ENCODE data around the gene ASAH2. TPM values are rescaled to one million over a fixed set of nuclear protein-coding genes. Genes with fewer than 3 reads are reported as not detected.

ASAH2 gene
- total RNA-seq, 1 experiment from 2014 or later, result 10.7 TPM

DNA sequence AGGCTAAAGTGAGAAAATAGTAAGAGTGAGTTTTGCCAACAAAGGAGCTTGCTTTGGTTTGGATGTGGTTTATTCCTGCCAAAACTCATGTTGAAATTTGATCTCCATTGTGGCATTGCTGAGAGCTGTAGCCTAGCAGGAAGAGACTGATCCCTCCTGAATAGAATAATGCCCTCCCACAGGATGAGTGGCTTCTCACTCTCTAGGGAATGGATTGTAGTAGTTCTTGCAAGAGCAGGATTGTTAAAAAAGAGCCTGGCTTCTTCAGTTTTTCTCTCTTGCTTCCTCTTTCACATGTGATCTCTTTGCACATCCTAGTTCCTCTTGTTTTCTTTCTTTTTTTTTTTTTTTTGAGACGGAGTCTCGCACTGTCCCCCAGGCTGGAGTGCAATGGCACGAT is 34.4 kb downstream of the ASAH2 start (continued):
- no peak for TF ChIP-seq POLR2AphosphoS5 (IDR thresholded peaks at IDR 0.05; ENCODE audit: low read depth, low read length)
- TF ChIP-seq CEBPB (IDR thresholded peaks at IDR 0.05; ENCODE audit: low read depth), result no peak
- TF ChIP-seq YY1 (IDR thresholded peaks at IDR 0.05; ENCODE audit: extremely low read depth, insufficient replicate concordance, low read depth, low read length), result no peak
- TF ChIP-seq CTCF (IDR thresholded peaks at IDR 0.05 in 2 of 3, conservative IDR thresholded peaks at IDR 0.05 in 1 of 3; ENCODE audit: borderline replicate concordance in 1 of 3, insufficient read depth in 1 of 3, low read depth in 2 of 3, low read length in 2 of 3), result no peak
- no peak for TF ChIP-seq TCF7L2 (IDR thresholded peaks at IDR 0.05; ENCODE audit: borderline replicate concordance, extremely low read depth, insufficient read depth, insufficient read length)
- no peak for TF ChIP-seq ZFX (IDR thresholded peaks at IDR 0.05)
- no peak for TF ChIP-seq JUND (IDR thresholded peaks at IDR 0.05)
- no peak for TF ChIP-seq EGR1 (IDR thresholded peaks at IDR 0.05; ENCODE audit: low read depth)
- no peak for TF ChIP-seq ELF1 (IDR thresholded peaks at IDR 0.05; ENCODE audit: borderline replicate concordance, low read depth)
- no peak for TF ChIP-seq ATF3 (IDR thresholded peaks at IDR 0.05)

DNA sequence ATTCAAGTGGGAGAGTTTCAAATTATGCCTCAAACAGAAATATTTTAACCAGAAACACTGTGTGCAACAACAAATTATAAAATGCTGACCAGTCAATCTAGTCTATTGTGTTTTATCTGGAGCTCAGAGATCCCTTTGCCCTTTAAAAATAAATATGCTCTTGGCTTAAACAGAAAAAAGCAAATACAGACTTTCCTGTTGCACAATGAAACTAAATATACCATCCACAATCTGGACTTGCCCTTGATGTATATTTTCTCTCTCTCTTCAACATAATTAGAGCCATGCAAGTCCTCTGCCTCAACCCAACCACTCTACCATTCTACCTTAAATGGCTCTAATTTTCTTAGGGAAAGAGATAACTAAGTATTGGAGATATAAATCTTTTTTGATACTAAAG is 34.9 kb downstream of the ASAH2 start:
- Histone ChIP-seq H3K4me1 (ENCODE audit: control insufficient read depth in 1 of 2, insufficient read depth in 2 of 2, low read length in 2 of 2) (no peaks in the 10 kb centered on the region), H3K27me3 (ENCODE audit: insufficient read depth, low read length) (no peaks in the 10 kb centered on the region), H3K4me3 (replicated peaks in 1 of 2; ENCODE audit: low read depth in 1 of 2, low read length in 2 of 2) (no peak overlapping the region), H4K20me1 (ENCODE audit: insufficient read depth) (no peaks in the 10 kb centered on the region), H3K9me2 (ENCODE audit: insufficient read depth) (no peaks in the 10 kb centered on the region), H3K79me2 (ENCODE audit: insufficient read depth, low read length) (no peaks in the 10 kb centered on the region), H3K9me3 (ENCODE audit: control insufficient read depth in 1 of 2, insufficient read depth in 1 of 2, low read depth in 1 of 2, low read length in 2 of 2) (no peaks in the 10 kb centered on the region), H2AFZ (ENCODE audit: low read depth, low read length, poor library complexity, severe bottlenecking) (no peak overlapping the region), H3K9ac (ENCODE audit: low read length) (no peak overlapping the region), H3K27ac (ENCODE audit: low read depth, low read length) (no peak overlapping the region), H3K36me3 (ENCODE audit: control insufficient read depth in 1 of 2, insufficient read depth in 2 of 2, low read length in 2 of 2) (no peaks in the 10 kb centered on the region), H3K4me2 (ENCODE audit: low read length) (no peak overlapping the region)
- ATAC-seq (no peak), DNase-seq (ENCODE audit: low read depth, low spot score) (no peak)
- ChIA-PET POLR2A (no interaction called here), RAD21 (ENCODE audit: low non-redundant PET in 1 of 2, low total read pairs in 2 of 2, uncharacterized antibody in 2 of 2, unreplicated experiment in 2 of 2) (no interaction called here), CTCF (no interaction called here)
- intact Hi-C loops (cut with micrococcal nuclease), result no loop called here
- no TSS peak for BruUV-seq (replicated peaks)
- no peak for TF ChIP-seq ZNF274 (IDR thresholded peaks at IDR 0.05; ENCODE audit: low read depth, low read length)
- TF ChIP-seq POLR2A (IDR thresholded peaks at IDR 0.05; ENCODE audit: borderline replicate concordance, extremely low read depth, insufficient read depth, insufficient read length), result no peak
- no peak for TF ChIP-seq POLR2AphosphoS5 (IDR thresholded peaks at IDR 0.05; ENCODE audit: low read depth, low read length)
- no peak for TF ChIP-seq CBX3 (IDR thresholded peaks at IDR 0.05; ENCODE audit: low read depth)
- TF ChIP-seq SIN3A (IDR thresholded peaks at IDR 0.05; ENCODE audit: low read depth), result no peak
- no peak for TF ChIP-seq JUND (IDR thresholded peaks at IDR 0.05)
- TF ChIP-seq, protein P1, sequence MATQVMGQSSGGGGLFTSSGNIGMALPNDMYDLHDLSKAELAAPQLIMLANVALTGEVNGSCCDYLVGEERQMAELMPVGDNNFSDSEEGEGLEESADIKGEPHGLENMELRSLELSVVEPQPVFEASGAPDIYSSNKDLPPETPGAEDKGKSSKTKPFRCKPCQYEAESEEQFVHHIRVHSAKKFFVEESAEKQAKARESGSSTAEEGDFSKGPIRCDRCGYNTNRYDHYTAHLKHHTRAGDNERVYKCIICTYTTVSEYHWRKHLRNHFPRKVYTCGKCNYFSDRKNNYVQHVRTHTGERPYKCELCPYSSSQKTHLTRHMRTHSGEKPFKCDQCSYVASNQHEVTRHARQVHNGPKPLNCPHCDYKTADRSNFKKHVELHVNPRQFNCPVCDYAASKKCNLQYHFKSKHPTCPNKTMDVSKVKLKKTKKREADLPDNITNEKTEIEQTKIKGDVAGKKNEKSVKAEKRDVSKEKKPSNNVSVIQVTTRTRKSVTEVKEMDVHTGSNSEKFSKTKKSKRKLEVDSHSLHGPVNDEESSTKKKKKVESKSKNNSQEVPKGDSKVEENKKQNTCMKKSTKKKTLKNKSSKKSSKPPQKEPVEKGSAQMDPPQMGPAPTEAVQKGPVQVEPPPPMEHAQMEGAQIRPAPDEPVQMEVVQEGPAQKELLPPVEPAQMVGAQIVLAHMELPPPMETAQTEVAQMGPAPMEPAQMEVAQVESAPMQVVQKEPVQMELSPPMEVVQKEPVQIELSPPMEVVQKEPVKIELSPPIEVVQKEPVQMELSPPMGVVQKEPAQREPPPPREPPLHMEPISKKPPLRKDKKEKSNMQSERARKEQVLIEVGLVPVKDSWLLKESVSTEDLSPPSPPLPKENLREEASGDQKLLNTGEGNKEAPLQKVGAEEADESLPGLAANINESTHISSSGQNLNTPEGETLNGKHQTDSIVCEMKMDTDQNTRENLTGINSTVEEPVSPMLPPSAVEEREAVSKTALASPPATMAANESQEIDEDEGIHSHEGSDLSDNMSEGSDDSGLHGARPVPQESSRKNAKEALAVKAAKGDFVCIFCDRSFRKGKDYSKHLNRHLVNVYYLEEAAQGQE (IDR thresholded peaks at IDR 0.05; ENCODE audit: low read depth), result no peak
- no peak for TF ChIP-seq RAD21 (IDR thresholded peaks at IDR 0.05; ENCODE audit: low read depth)
- no peak for TF ChIP-seq ATF3 (IDR thresholded peaks at IDR 0.05)
- TF ChIP-seq FOSL1 (IDR thresholded peaks at IDR 0.05; ENCODE audit: low read depth), result no peak
- no peak for TF ChIP-seq MAX (IDR thresholded peaks at IDR 0.05)
- no peak for TF ChIP-seq EZH2 (IDR thresholded peaks at IDR 0.05)

Measured in HCT116 (cell line).